Nucleus accumbens (tissue), 56 donors: Measurements from ENCODE around the gene BACH2.

Experiments
- DNase-seq, 56 donors: peaks; one replicate each; lab custom pipeline; 2025; lab: John Stamatoyannopoulos, UW

The BACH2 gene

GRCh38 chr6:90303039-90303438 is 6.4 kb upstream of the BACH2 start:
- DNase-seq, result no peak

- DNase-seq, result no peak
These were observed 5.7 kb upstream of the BACH2 start for GRCh38 chr6:90302320-90302719.

GRCh38 chr6:90301816-90302215 is 5.2 kb upstream of the BACH2 start:
- DNase-seq, result no peak

- DNase-seq, result no peak
These were observed 1.9 kb upstream of the BACH2 start for GRCh38 chr6:90298459-90299053.

- peak in 1 of 56 donors; percentile 44 for DNase-seq
These were observed 1.3 kb upstream of the BACH2 start for GRCh38 chr6:90297867-90298381.

GRCh38 chr6:90297115-90297866 is 648 bp upstream of the BACH2 start:
- peak in 9 of 56 donors; percentile 43 to 61 (median 51) for DNase-seq

- DNase-seq, result peak in 52 of 56 donors; percentile 28 to 82 (median 65)
These were observed 746 bp downstream of the BACH2 start for GRCh38 chr6:90295854-90296340.

GRCh38 chr6:90294989-90295853 is 1.4 kb downstream of the BACH2 start:
- DNase-seq, result peak in 49 of 56 donors; percentile 14 to 73 (median 48)

GRCh38 chr6:90294614-90294988 is 2.0 kb downstream of the BACH2 start:
- DNase-seq, result peak in 7 of 56 donors; percentile 5 to 24 (median 10)

GRCh38 chr6:90294008-90294511 is 2.6 kb downstream of the BACH2 start:
- DNase-seq, result no peak

- no peak for DNase-seq
These were observed 3.2 kb downstream of the BACH2 start for GRCh38 chr6:90293319-90293953.

GRCh38 chr6:90291565-90291964 is 5.1 kb downstream of the BACH2 start:
- DNase-seq, result no peak

- DNase-seq, result no peak
These were observed 5.7 kb downstream of the BACH2 start for GRCh38 chr6:90290811-90291420.

GRCh38 chr6:90289902-90290301 is 6.7 kb downstream of the BACH2 start:
- DNase-seq, result no peak

- DNase-seq, result no peak
These were observed 8.2 kb downstream of the BACH2 start for GRCh38 chr6:90288404-90288803.

GRCh38 chr6:90286884-90287488 is 9.7 kb downstream of the BACH2 start:
- no peak for DNase-seq

GRCh38 chr6:90285611-90286381 is 10.8 kb downstream of the BACH2 start:
- DNase-seq, result peak in 51 of 56 donors; percentile 10 to 85 (median 62)

- DNase-seq, result no peak
These were observed 11.6 kb downstream of the BACH2 start for GRCh38 chr6:90285042-90285481.
